T-helper 1 cell treated with Interleukin-12 subunit alpha and Interleukin-12 subunit beta and Interleukin-4 antibody, amounts not matched to agents 30 μg/mL and 1 μg/mL, for 36 hours (primary cell): ENCODE results near the gene GIPR.
"Not testable (repeated sequence)": the region's sequence is repeated elsewhere in the genome, so short reads cannot be mapped to it uniquely, and the experiment has no call there.

Experiments used
- H3K27ac Mint-ChIP-seq: one replicate; pipeline ENCODE4 v1.8.0; 2021; ENCODE audit warnings: mild to moderate bottlenecking, mixed read lengths
- H3K27me3 Mint-ChIP-seq: one replicate; pipeline ENCODE4 v1.8.0; 2021; ENCODE audit warnings: low read depth, mixed read lengths
- H3K36me3 Mint-ChIP-seq: one replicate; pipeline ENCODE4 v1.8.0; 2021; ENCODE audit warnings: low read depth, mixed read lengths
- H3K4me1 Mint-ChIP-seq: one replicate; pipeline ENCODE4 v1.8.0; 2021; ENCODE audit warnings: low read depth, mixed read lengths
- H3K4me3 Mint-ChIP-seq: one replicate; pipeline ENCODE4 v1.8.0; 2021; ENCODE audit warnings: mild to moderate bottlenecking, moderate library complexity, mixed read lengths
- H3K9me3 Mint-ChIP-seq: one replicate; pipeline ENCODE4 v1.8.0; 2021; ENCODE audit warnings: mixed read lengths

GIPR gene

GRCh38 chr19:45667620-45668341, at the start of gene GIPR:
Gene GIPR, plus strand, starts transcription at chr19:45668221. Its CDS starts 1,300 bp downstream, at chr19:45669521.
- Mint-ChIP-seq H3K4me3 (peak within 1 kb of the TSS; percentile 90), H3K27ac (peak within 1 kb of the TSS; percentile 81), H3K36me3 (peaks cover 2% of the 10 kb centered on the region), H3K9me3 (no peaks in the 10 kb centered on the region), H3K27me3 (peaks cover 4% of the 10 kb centered on the region), H3K4me1 (peaks cover 26% of the 10 kb centered on the region)

GRCh38 chr19:45621389-45621788, 46.6 kb upstream of the GIPR start:
- Mint-ChIP-seq H3K4me1 (peaks cover 2% of the 10 kb centered on the region), H3K9me3 (no peaks in the 10 kb centered on the region), H3K27ac (no peak overlapping the region), H3K4me3 (no peak overlapping the region), H3K36me3 (peaks cover 43% of the 10 kb centered on the region), H3K27me3 (no peaks in the 10 kb centered on the region)

- H3K4me3 Mint-ChIP-seq: no peak overlapping the region
- H3K9me3 Mint-ChIP-seq: no peaks in the 10 kb centered on the region
- peaks cover 43% of the 10 kb centered on the region for H3K36me3 Mint-ChIP-seq
- no peak overlapping the region for H3K27ac Mint-ChIP-seq
- H3K4me1 Mint-ChIP-seq: peaks cover 2% of the 10 kb centered on the region
- H3K27me3 Mint-ChIP-seq: no peaks in the 10 kb centered on the region
These were observed 46.0 kb upstream of the GIPR start for GRCh38 chr19:45621976-45622503.

- Mint-ChIP-seq H3K4me1 (peaks cover 2% of the 10 kb centered on the region), H3K27ac (no peak overlapping the region), H3K27me3 (no peaks in the 10 kb centered on the region), H3K36me3 (peaks cover 46% of the 10 kb centered on the region), H3K9me3 (no peaks in the 10 kb centered on the region), H3K4me3 (no peak overlapping the region)
These were observed 44.0 kb upstream of the GIPR start for GRCh38 chr19:45623984-45624383.

GRCh38 chr19:45628219-45628618, 39.8 kb upstream of the GIPR start:
- H3K4me1 Mint-ChIP-seq, H3K9me3 Mint-ChIP-seq, H3K4me3 Mint-ChIP-seq, H3K27me3 Mint-ChIP-seq, H3K27ac Mint-ChIP-seq: not testable (repeated sequence)
- H3K36me3 Mint-ChIP-seq: peaks cover 38% of the 10 kb centered on the region

GRCh38 chr19:45629704-45630103, 38.3 kb upstream of the GIPR start:
- H3K36me3 Mint-ChIP-seq: peaks cover 31% of the 10 kb centered on the region
- H3K27ac Mint-ChIP-seq: no peak overlapping the region
- H3K4me3 Mint-ChIP-seq: no peak overlapping the region
- no peaks in the 10 kb centered on the region for H3K27me3 Mint-ChIP-seq
- no peaks in the 10 kb centered on the region for H3K9me3 Mint-ChIP-seq
- H3K4me1 Mint-ChIP-seq: peaks cover 8% of the 10 kb centered on the region

- Mint-ChIP-seq H3K9me3 (no peaks in the 10 kb centered on the region), H3K27ac (no peak overlapping the region), H3K4me3 (no peak overlapping the region), H3K4me1 (peaks cover 7% of the 10 kb centered on the region), H3K27me3 (no peaks in the 10 kb centered on the region), H3K36me3 (peaks cover 27% of the 10 kb centered on the region)
These were observed 37.6 kb upstream of the GIPR start for GRCh38 chr19:45630463-45630862.

- H3K36me3 Mint-ChIP-seq: peaks cover 15% of the 10 kb centered on the region
- no peak overlapping the region for H3K4me3 Mint-ChIP-seq
- no peaks in the 10 kb centered on the region for H3K9me3 Mint-ChIP-seq
- peak overlapping the region; percentile 36 for H3K27ac Mint-ChIP-seq
- H3K27me3 Mint-ChIP-seq: no peaks in the 10 kb centered on the region
- H3K4me1 Mint-ChIP-seq: peaks cover 6% of the 10 kb centered on the region
These were observed 35.4 kb upstream of the GIPR start for GRCh38 chr19:45632468-45633196.

GRCh38 chr19:45636275-45636674, 31.7 kb upstream of the GIPR start:
- Mint-ChIP-seq H3K36me3 (peaks cover 14% of the 10 kb centered on the region), H3K4me1 (peaks cover 17% of the 10 kb centered on the region), H3K4me3 (no peak overlapping the region), H3K27ac (no peak overlapping the region), H3K27me3 (no peaks in the 10 kb centered on the region), H3K9me3 (no peaks in the 10 kb centered on the region)

- peaks cover 15% of the 10 kb centered on the region for H3K36me3 Mint-ChIP-seq
- no peak overlapping the region for H3K27ac Mint-ChIP-seq
- no peak overlapping the region for H3K4me3 Mint-ChIP-seq
- H3K9me3 Mint-ChIP-seq: no peaks in the 10 kb centered on the region
- H3K27me3 Mint-ChIP-seq: no peaks in the 10 kb centered on the region
- H3K4me1 Mint-ChIP-seq: peaks cover 21% of the 10 kb centered on the region
These were observed 31.1 kb upstream of the GIPR start for GRCh38 chr19:45636902-45637301.

GRCh38 chr19:45637890-45638667, 29.9 kb upstream of the GIPR start:
- Mint-ChIP-seq H3K36me3 (peaks cover 12% of the 10 kb centered on the region), H3K4me3 (peak overlapping the region; percentile 96), H3K9me3 (no peaks in the 10 kb centered on the region), H3K27ac (no peak overlapping the region), H3K4me1 (peaks cover 22% of the 10 kb centered on the region), H3K27me3 (peaks cover 1% of the 10 kb centered on the region)

- H3K9me3 Mint-ChIP-seq: no peaks in the 10 kb centered on the region
- H3K4me3 Mint-ChIP-seq: peak within 1 kb of the TSS; percentile 96
- H3K4me1 Mint-ChIP-seq: peaks cover 25% of the 10 kb centered on the region
- peak within 1 kb of the TSS; percentile 85 for H3K27ac Mint-ChIP-seq
- peaks cover 12% of the 10 kb centered on the region for H3K36me3 Mint-ChIP-seq
- peaks cover 4% of the 10 kb centered on the region for H3K27me3 Mint-ChIP-seq
These were observed 28.9 kb upstream of the GIPR start, which contains the start of gene EML2 for GRCh38 chr19:45638930-45639729. Gene EML2, minus strand, starts transcription at chr19:45639397. Its CDS starts 21 bp downstream, at chr19:45639376.

- H3K4me3 Mint-ChIP-seq: peak overlapping the region; percentile 82
- H3K36me3 Mint-ChIP-seq: peaks cover 10% of the 10 kb centered on the region
- H3K27me3 Mint-ChIP-seq: peaks cover 4% of the 10 kb centered on the region
- H3K9me3 Mint-ChIP-seq: no peaks in the 10 kb centered on the region
- H3K27ac Mint-ChIP-seq: peak overlapping the region; percentile 94
- H3K4me1 Mint-ChIP-seq: peaks cover 28% of the 10 kb centered on the region
These were observed 27.2 kb upstream of the GIPR start for GRCh38 chr19:45640849-45641273.
